ENCODE measurements around the gene P3H4.

P3H4 gene

GRCh38 chr17:41772218-41772585, 39.5 kb downstream of the P3H4 start:
- no peak for DNase-seq (ENCODE audit: low read depth in 2 of 2)

GRCh38 chr17:41771389-41772206, 40.2 kb downstream of the P3H4 start:
- no peak for DNase-seq (ENCODE audit: low read depth in 2 of 2)

- no peak for DNase-seq (ENCODE audit: low read depth in 2 of 2)
Measured at GRCh38 chr17:41769985-41770384, 41.8 kb downstream of the P3H4 start.

GRCh38 chr17:41769346-41769862, 42.3 kb downstream of the P3H4 start:
- no peak for DNase-seq (ENCODE audit: low read depth in 2 of 2)

- no peak for DNase-seq (ENCODE audit: low read depth in 2 of 2)
Measured at GRCh38 chr17:41768682-41769288, 43.0 kb downstream of the P3H4 start.

- no peak for DNase-seq (ENCODE audit: low read depth in 2 of 2)
Measured at GRCh38 chr17:41767324-41768042, 44.3 kb downstream of the P3H4 start.

GRCh38 chr17:41766135-41766534, 45.6 kb downstream of the P3H4 start:
- DNase-seq (ENCODE audit: low read depth in 2 of 2): no peak

GRCh38 chr17:41763327-41763726, 48.4 kb downstream of the P3H4 start:
- no peak for DNase-seq (ENCODE audit: low read depth in 2 of 2)

- DNase-seq (ENCODE audit: low read depth in 2 of 2): no peak
Measured at GRCh38 chr17:41762841-41763240, 48.9 kb downstream of the P3H4 start.

- DNase-seq (ENCODE audit: low read depth in 2 of 2): no peak
Measured at GRCh38 chr17:41762391-41762790, 49.4 kb downstream of the P3H4 start.

- DNase-seq (ENCODE audit: low read depth in 2 of 2): no peak
Measured at GRCh38 chr17:41760878-41761277, 50.9 kb downstream of the P3H4 start.

GRCh38 chr17:41758601-41759000, 53.1 kb downstream of the P3H4 start:
- DNase-seq (ENCODE audit: low read depth in 2 of 2): no peak

GRCh38 chr17:41754066-41754465, 57.7 kb downstream of the P3H4 start:
- no peak for DNase-seq (ENCODE audit: low read depth in 2 of 2)
